IgD-negative memory B cell (primary cell): ENCODE data around the gene HNRNPLL. TPM values are rescaled to one million over a fixed set of nuclear protein-coding genes. Genes with fewer than 3 reads are reported as not detected.
"Not testable (repeated sequence)": the region's sequence is repeated elsewhere in the genome, so short reads cannot be mapped to it uniquely, and the experiment has no call there.

Source experiments
- H3K27ac Mint-ChIP-seq, 3 donors: one replicate each; pipeline ENCODE4 v1.8.0; 2020 to 2022; ENCODE audit warnings: mild to moderate bottlenecking in 3 of 3, mixed read lengths in 3 of 3, moderate library complexity in 1 of 3
- H3K27me3 Mint-ChIP-seq: one replicate; pipeline ENCODE4 v1.8.0; 2021; ENCODE audit warnings: mixed read lengths
- H3K36me3 Mint-ChIP-seq: one replicate; pipeline ENCODE4 v1.8.0; 2020; ENCODE audit warnings: mild to moderate bottlenecking, mixed read lengths
- H3K4me1 Mint-ChIP-seq, 3 donors: one replicate each; pipeline ENCODE4 v1.8.0; 2020 to 2022; ENCODE audit warnings: mixed read lengths in 3 of 3, mild to moderate bottlenecking in 1 of 3
- H3K4me3 Mint-ChIP-seq, 4 donors: one replicate each; pipeline ENCODE4 v1.8.0; 2020 to 2022; ENCODE audit warnings: mild to moderate bottlenecking in 4 of 4, mixed read lengths in 4 of 4, moderate library complexity in 3 of 4
- H3K9me3 Mint-ChIP-seq, 3 donors: one replicate each; pipeline ENCODE4 v1.8.0; 2020 to 2021; ENCODE audit warnings: mixed read lengths in 3 of 3, mild to moderate bottlenecking in 1 of 3
- polyA plus RNA-seq: library from polyadenylated mRNA; unstranded; fragments of 300-500 nt; fragmentation: Illumina TruSeq; gene quantifications from one replicate; pipeline ENCODE4 v1.2.3, GENCODE V29; 2021

Gene HNRNPLL
- polyA plus RNA-seq, 1 donor from 2014 or later = 3.1 TPM

- Mint-ChIP-seq H3K27me3 (peaks cover 17% of the 10 kb centered on the region), H3K27ac (no peak overlapping the region), H3K4me3 (no peak overlapping the region), H3K36me3 (no peaks in the 10 kb centered on the region), H3K9me3 (no peaks in the 10 kb centered on the region), H3K4me1 (peaks cover 1 to 5% (median 2%) of the 10 kb centered on the region in 3 donors)
Measured at GRCh38 chr2:38540580-38541286, 62.0 kb downstream of the HNRNPLL start.

- Mint-ChIP-seq H3K27ac (no peak overlapping the region), H3K27me3 (peaks cover 17% of the 10 kb centered on the region), H3K4me3 (no peak overlapping the region), H3K4me1 (peaks cover 2 to 5% (median 4%) of the 10 kb centered on the region in 3 donors), H3K36me3 (no peaks in the 10 kb centered on the region), H3K9me3 (no peaks in the 10 kb centered on the region)
Measured at GRCh38 chr2:38539086-38539485, 63.6 kb downstream of the HNRNPLL start.

GRCh38 chr2:38537937-38538525 lies 64.7 kb downstream of the HNRNPLL start:
- Mint-ChIP-seq H3K27ac (no peak overlapping the region), H3K4me1 (peaks cover 9 to 14% (median 11%) of the 10 kb centered on the region in 3 donors), H3K4me3 (peak overlapping the region in 2 of 4 donors; percentile 55 to 65), H3K9me3 (no peaks in the 10 kb centered on the region), H3K36me3 (no peaks in the 10 kb centered on the region), H3K27me3 (peaks cover 12% of the 10 kb centered on the region)

- H3K27me3 Mint-ChIP-seq = peaks cover 11% of the 10 kb centered on the region
- H3K36me3 Mint-ChIP-seq, H3K9me3 Mint-ChIP-seq, H3K27ac Mint-ChIP-seq: not testable (repeated sequence)
- H3K4me3 Mint-ChIP-seq = peak overlapping the region in 3 of 4 donors; percentile 52 to 65 (median 55)
- peaks cover 14 to 17% (median 14%) of the 10 kb centered on the region in 3 donors for H3K4me1 Mint-ChIP-seq
Measured at GRCh38 chr2:38537296-38537695, 65.4 kb downstream of the HNRNPLL start.

- Mint-ChIP-seq H3K9me3 (no peaks in the 10 kb centered on the region), H3K4me1 (peaks cover 14 to 17% (median 15%) of the 10 kb centered on the region in 3 donors), H3K27ac (peak overlapping the region in 1 of 3 donors; percentile 18), H3K36me3 (no peaks in the 10 kb centered on the region), H3K4me3 (peak overlapping the region in 3 of 4 donors; percentile 33 to 76 (median 46)), H3K27me3 (peaks cover 5% of the 10 kb centered on the region)
Measured at GRCh38 chr2:38535744-38536506, 66.8 kb downstream of the HNRNPLL start.

GRCh38 chr2:38535404-38535743 lies 67.4 kb downstream of the HNRNPLL start:
- Mint-ChIP-seq H3K27ac (peak overlapping the region in 1 of 3 donors; percentile 18), H3K36me3 (no peaks in the 10 kb centered on the region), H3K27me3 (peaks cover 6% of the 10 kb centered on the region)

GRCh38 chr2:38534746-38535403 lies 67.9 kb downstream of the HNRNPLL start:
- Mint-ChIP-seq H3K4me3 (peak overlapping the region in 1 of 4 donors; percentile 9), H3K4me1 (peaks cover 15 to 19% (median 18%) of the 10 kb centered on the region in 3 donors), H3K36me3 (no peaks in the 10 kb centered on the region), H3K27ac (peak overlapping the region; percentile 18 to 85 (median 46)), H3K9me3 (no peaks in the 10 kb centered on the region), H3K27me3 (peaks cover 7% of the 10 kb centered on the region)

More at GRCh38 chr2:38535404-38535743, 67.4 kb downstream of the HNRNPLL start:
- H3K4me1 Mint-ChIP-seq = peaks cover 15 to 19% (median 18%) of the 10 kb centered on the region in 3 donors
- H3K4me3 Mint-ChIP-seq = peak overlapping the region in 3 of 4 donors; percentile 33 to 76 (median 46)
- H3K9me3 Mint-ChIP-seq = no peaks in the 10 kb centered on the region

- H3K27me3 Mint-ChIP-seq = peaks cover 9% of the 10 kb centered on the region
- H3K36me3 Mint-ChIP-seq = no peaks in the 10 kb centered on the region
- H3K9me3 Mint-ChIP-seq = no peaks in the 10 kb centered on the region
- peak overlapping the region in 3 of 4 donors; percentile 10 to 83 (median 74) for H3K4me3 Mint-ChIP-seq
- peak overlapping the region in 2 of 3 donors; percentile 54 to 75 for H3K27ac Mint-ChIP-seq
- H3K4me1 Mint-ChIP-seq = peaks cover 15 to 19% (median 18%) of the 10 kb centered on the region in 3 donors
Measured at GRCh38 chr2:38533757-38534545, 68.8 kb downstream of the HNRNPLL start.

- Mint-ChIP-seq H3K36me3 (no peaks in the 10 kb centered on the region), H3K4me3 (peak overlapping the region; percentile 10 to 83 (median 54)), H3K9me3 (no peaks in the 10 kb centered on the region), H3K27ac (peak overlapping the region; percentile 54 to 86 (median 75)), H3K4me1 (peaks cover 20 to 23% (median 21%) of the 10 kb centered on the region in 3 donors), H3K27me3 (peaks cover 15% of the 10 kb centered on the region)
Measured at GRCh38 chr2:38533180-38533579, 69.5 kb downstream of the HNRNPLL start.

- Mint-ChIP-seq H3K27me3 (peaks cover 17% of the 10 kb centered on the region), H3K27ac (peak overlapping the region; percentile 21 to 75 (median 54)), H3K9me3 (no peaks in the 10 kb centered on the region), H3K36me3 (no peaks in the 10 kb centered on the region), H3K4me1 (peaks cover 20 to 25% (median 21%) of the 10 kb centered on the region in 3 donors), H3K4me3 (peak overlapping the region in 2 of 4 donors; percentile 28 to 45)
Measured at GRCh38 chr2:38532366-38532765, 70.4 kb downstream of the HNRNPLL start.

GRCh38 chr2:38529208-38529607 lies 73.5 kb downstream of the HNRNPLL start:
- Mint-ChIP-seq H3K4me1 (peaks cover 18 to 30% (median 25%) of the 10 kb centered on the region in 3 donors), H3K9me3 (no peaks in the 10 kb centered on the region), H3K27ac (no peak overlapping the region), H3K36me3 (no peaks in the 10 kb centered on the region), H3K27me3 (peaks cover 22% of the 10 kb centered on the region), H3K4me3 (no peak overlapping the region)

- Mint-ChIP-seq H3K4me3 (peak overlapping the region in 3 of 4 donors; percentile 44 to 87 (median 82)), H3K27ac (no peak overlapping the region), H3K4me1 (peaks cover 17 to 28% (median 20%) of the 10 kb centered on the region in 3 donors), H3K36me3 (no peaks in the 10 kb centered on the region), H3K9me3 (no peaks in the 10 kb centered on the region), H3K27me3 (peaks cover 22% of the 10 kb centered on the region)
Measured at GRCh38 chr2:38528534-38528933, 74.2 kb downstream of the HNRNPLL start.

- Mint-ChIP-seq H3K27ac (no peak overlapping the region), H3K9me3 (no peaks in the 10 kb centered on the region), H3K36me3 (no peaks in the 10 kb centered on the region), H3K27me3 (peaks cover 22% of the 10 kb centered on the region), H3K4me3 (peak overlapping the region in 3 of 4 donors; percentile 44 to 87 (median 80)), H3K4me1 (peaks cover 11 to 23% (median 15%) of the 10 kb centered on the region in 3 donors)
Measured at GRCh38 chr2:38528008-38528442, 74.7 kb downstream of the HNRNPLL start.
